ENCODE data around the gene M6PR.

DNA sequence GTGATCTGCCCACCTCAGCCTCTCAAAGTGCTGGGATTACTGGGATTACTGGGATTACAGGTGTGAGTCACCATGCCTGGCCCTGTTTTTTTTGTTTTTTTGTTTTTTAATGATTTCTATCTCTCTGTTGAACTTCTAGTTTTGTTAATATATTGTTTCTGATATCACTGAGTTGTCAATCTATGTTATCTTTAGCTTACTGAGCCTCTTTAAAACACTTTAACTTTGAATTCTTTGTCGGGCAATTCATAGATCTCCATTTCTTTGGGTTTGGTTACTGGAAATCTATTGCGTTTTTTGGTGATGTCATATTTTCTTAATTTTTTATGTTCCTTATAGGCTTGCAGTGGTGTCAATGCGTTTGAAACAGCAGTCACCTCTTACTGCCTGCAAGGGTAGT lies 30.7 kb upstream of the M6PR start:
- TF ChIP-seq, protein P1, sequence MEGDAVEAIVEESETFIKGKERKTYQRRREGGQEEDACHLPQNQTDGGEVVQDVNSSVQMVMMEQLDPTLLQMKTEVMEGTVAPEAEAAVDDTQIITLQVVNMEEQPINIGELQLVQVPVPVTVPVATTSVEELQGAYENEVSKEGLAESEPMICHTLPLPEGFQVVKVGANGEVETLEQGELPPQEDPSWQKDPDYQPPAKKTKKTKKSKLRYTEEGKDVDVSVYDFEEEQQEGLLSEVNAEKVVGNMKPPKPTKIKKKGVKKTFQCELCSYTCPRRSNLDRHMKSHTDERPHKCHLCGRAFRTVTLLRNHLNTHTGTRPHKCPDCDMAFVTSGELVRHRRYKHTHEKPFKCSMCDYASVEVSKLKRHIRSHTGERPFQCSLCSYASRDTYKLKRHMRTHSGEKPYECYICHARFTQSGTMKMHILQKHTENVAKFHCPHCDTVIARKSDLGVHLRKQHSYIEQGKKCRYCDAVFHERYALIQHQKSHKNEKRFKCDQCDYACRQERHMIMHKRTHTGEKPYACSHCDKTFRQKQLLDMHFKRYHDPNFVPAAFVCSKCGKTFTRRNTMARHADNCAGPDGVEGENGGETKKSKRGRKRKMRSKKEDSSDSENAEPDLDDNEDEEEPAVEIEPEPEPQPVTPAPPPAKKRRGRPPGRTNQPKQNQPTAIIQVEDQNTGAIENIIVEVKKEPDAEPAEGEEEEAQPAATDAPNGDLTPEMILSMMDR (IDR thresholded peaks at IDR 0.05), result no peak
- no peak for TF ChIP-seq POLR2A (IDR thresholded peaks at IDR 0.05)
- TF ChIP-seq POLR2AphosphoS5 (IDR thresholded peaks at IDR 0.05), result no peak
- TF ChIP-seq EP300 (IDR thresholded peaks at IDR 0.05; ENCODE audit: low read depth), result no peak
